ENCODE data around the gene DDX25. TPM values are rescaled to one million over a fixed set of nuclear protein-coding genes. Genes with fewer than 3 reads are reported as not detected.

The DDX25 gene
- total RNA-seq, 4 donors from 2014 or later = 0.17 to 0.42 TPM; not detected in 2

DNA sequence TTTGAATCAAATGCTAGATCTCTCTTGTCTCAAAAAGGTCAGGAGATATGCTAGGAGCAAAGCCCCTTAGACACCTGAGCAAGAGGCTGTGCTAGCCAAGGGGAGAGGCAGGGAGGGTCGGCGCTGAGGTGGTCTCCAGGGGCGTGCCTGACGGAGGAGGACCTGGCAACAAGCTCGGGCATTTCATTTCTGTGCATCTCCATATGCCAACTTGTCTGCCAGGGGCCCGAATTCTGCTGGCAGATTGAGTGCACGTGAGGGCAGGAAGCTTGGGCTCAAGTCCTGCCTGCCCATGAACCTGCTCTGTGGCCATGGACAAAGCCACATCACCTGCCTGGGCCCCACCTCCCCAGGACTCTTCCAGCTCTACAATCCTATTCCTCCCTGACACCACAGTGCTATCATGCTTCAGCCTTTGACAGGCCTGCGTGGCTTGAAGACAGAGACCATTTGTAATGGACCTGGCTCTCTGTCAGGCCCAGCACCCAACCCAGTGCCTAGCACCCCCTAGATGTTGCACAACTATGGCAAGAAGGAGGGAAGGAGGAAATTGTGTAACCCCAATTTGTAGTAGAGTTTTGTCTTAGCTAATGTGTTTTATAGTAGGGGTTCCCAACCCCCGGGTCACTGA is 25.3 kb downstream of the DDX25 start:
- TF ChIP-seq, protein P1, sequence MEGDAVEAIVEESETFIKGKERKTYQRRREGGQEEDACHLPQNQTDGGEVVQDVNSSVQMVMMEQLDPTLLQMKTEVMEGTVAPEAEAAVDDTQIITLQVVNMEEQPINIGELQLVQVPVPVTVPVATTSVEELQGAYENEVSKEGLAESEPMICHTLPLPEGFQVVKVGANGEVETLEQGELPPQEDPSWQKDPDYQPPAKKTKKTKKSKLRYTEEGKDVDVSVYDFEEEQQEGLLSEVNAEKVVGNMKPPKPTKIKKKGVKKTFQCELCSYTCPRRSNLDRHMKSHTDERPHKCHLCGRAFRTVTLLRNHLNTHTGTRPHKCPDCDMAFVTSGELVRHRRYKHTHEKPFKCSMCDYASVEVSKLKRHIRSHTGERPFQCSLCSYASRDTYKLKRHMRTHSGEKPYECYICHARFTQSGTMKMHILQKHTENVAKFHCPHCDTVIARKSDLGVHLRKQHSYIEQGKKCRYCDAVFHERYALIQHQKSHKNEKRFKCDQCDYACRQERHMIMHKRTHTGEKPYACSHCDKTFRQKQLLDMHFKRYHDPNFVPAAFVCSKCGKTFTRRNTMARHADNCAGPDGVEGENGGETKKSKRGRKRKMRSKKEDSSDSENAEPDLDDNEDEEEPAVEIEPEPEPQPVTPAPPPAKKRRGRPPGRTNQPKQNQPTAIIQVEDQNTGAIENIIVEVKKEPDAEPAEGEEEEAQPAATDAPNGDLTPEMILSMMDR (IDR thresholded peaks at IDR 0.05) = no peak
- TF ChIP-seq POLR2A (IDR thresholded peaks at IDR 0.05) = no peak
- intact Hi-C loops (cut with DNase I; ENCODE audit: low total_unique reads) = no loop called here
- no peak overlapping the region for H3K4me3 ChIP-seq (ENCODE audit: low read depth, poor library complexity, severe bottlenecking)
- DNase-seq (ENCODE audit: low spot score in 2 of 2) = no peak
- WGBS, 2 donors = 72 to 83% methylated on average over 9 of the region's 9 CpGs

DNA sequence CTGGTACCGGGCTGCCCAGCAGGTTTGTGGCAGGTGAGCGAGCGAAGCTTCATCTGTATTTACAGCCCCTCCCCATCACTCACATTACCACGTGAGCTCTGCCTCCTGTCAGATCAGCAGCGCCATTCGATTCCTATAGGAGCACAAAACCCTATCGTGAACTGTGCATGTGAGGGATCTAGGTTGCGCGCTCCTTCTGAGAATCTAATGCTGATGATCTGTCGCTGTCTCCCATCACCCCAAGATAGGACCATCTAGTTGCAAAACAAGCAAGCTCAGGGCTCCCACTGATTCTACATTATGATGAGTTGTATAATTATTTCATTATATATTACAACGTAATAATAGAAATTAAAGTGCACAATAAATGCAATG is 25.8 kb downstream of the DDX25 start:
- TF ChIP-seq POLR2A (IDR thresholded peaks at IDR 0.05) = no peak
- TF ChIP-seq, protein P1 (IDR thresholded peaks at IDR 0.05) = no peak
- WGBS, 2 donors = 92 to 93% methylated on average over 11 of the region's 11 CpGs
- DNase-seq (ENCODE audit: low spot score in 2 of 2) = no peak
- intact Hi-C loops (cut with DNase I; ENCODE audit: low total_unique reads) = no loop called here
- H3K4me3 ChIP-seq (ENCODE audit: low read depth, poor library complexity, severe bottlenecking) = no peak overlapping the region

DNA sequence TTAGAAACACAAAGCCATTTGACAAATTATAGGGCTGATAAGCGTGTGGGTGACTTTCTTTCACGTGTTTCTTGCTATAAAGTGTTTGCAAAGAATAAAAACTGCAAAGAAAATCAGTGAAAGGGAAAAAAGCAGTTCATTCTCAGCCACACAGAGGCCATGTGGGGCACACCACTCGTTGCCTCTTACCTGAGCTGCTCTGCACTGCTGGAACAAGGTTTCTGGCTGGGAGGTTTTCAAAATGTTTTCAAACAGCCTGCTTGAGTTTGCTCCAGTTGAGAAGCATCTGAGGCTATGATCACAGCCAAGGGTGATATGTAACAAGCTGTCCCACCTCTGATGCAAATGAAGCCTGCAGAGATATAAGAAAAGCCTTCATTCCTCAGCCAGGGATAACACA is 26.8 kb downstream of the DDX25 start:
- intact Hi-C loops (cut with DNase I; ENCODE audit: low total_unique reads) = no loop called here
- TF ChIP-seq POLR2A (IDR thresholded peaks at IDR 0.05) = no peak
- TF ChIP-seq, protein P1 (IDR thresholded peaks at IDR 0.05) = no peak
- DNase-seq (ENCODE audit: low spot score in 2 of 2) = no peak
- H3K4me3 ChIP-seq (ENCODE audit: low read depth, poor library complexity, severe bottlenecking) = no peak overlapping the region
- WGBS, 2 donors = 53 to 66% methylated on average over 3 of the region's 3 CpGs

DNA sequence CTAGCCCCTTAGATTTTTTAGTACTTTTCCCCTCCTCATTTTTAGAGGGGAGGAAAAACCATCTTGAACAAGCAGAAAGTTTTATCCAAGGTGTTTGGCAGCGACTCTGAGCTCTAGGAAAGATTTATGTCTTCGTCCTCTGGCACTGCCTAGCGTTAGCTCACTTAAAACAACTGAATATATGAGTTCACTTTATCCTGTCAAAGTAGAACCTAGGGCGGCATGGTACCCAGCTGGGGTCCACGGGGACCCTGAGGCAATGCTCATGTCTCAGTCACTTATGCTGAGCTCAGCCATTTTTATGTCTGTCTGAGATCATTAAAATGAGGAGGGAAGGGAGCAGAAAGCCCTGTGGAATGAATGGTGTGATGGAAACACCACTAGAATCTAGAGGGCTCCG is 27.4 kb downstream of the DDX25 start:
- no peak overlapping the region for H3K4me3 ChIP-seq (ENCODE audit: low read depth, poor library complexity, severe bottlenecking)
- no peak for DNase-seq (ENCODE audit: low spot score in 2 of 2)
- 27 to 28% methylated on average over 6 of the region's 6 CpGs for WGBS, 2 donors
- TF ChIP-seq, protein P1 (IDR thresholded peaks at IDR 0.05) = no peak
- TF ChIP-seq POLR2A (IDR thresholded peaks at IDR 0.05) = no peak
- intact Hi-C loops (cut with DNase I; ENCODE audit: low total_unique reads) = no loop called here

DNA sequence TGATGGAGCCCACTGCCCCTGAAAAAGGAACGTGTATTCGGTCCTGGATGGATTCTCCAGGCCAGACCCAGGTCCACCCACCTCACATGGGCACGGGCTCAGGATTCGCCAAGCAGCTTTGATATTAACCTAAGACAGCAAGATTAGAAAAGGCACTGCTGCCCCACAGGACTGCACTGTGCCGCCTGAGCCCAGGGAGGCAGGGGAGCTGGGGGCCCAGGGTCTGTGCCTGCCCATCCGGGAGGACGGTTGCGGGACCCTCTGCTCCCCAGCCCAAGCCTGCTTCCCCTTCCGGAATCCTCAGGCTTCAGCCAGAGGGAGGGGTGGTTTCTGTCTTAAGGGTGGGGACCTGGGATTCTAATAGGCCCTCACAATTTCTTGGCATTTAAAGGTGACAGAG is 28.0 kb downstream of the DDX25 start:
- intact Hi-C loops (cut with DNase I; ENCODE audit: low total_unique reads) = no loop called here
- H3K4me3 ChIP-seq (ENCODE audit: low read depth, poor library complexity, severe bottlenecking) = no peak overlapping the region
- DNase-seq (ENCODE audit: low spot score in 2 of 2) = peak in 1 of 2 donors; percentile 78
- WGBS, 2 donors = 84 to 87% methylated on average over 9 of the region's 9 CpGs
- no peak for TF ChIP-seq POLR2A (IDR thresholded peaks at IDR 0.05)
- TF ChIP-seq, protein P1 (IDR thresholded peaks at IDR 0.05) = no peak

All from lower leg skin (tissue), 4 donors.